HG02678 (cell line): Measurements from ENCODE around the gene CBFB.
A peak's percentile ranks its signal among the peaks of the same experiment; 100 is the strongest.

Experiments
- ATAC-seq: cut with Tn5 transposase; IDR thresholded peaks from one replicate; pipeline ENCODE4 v1.9.1; 2021; ENCODE audit warnings: mild to moderate bottlenecking, moderate library complexity; ENCODE audit not compliant: unreplicated experiment

The CBFB gene

DNA sequence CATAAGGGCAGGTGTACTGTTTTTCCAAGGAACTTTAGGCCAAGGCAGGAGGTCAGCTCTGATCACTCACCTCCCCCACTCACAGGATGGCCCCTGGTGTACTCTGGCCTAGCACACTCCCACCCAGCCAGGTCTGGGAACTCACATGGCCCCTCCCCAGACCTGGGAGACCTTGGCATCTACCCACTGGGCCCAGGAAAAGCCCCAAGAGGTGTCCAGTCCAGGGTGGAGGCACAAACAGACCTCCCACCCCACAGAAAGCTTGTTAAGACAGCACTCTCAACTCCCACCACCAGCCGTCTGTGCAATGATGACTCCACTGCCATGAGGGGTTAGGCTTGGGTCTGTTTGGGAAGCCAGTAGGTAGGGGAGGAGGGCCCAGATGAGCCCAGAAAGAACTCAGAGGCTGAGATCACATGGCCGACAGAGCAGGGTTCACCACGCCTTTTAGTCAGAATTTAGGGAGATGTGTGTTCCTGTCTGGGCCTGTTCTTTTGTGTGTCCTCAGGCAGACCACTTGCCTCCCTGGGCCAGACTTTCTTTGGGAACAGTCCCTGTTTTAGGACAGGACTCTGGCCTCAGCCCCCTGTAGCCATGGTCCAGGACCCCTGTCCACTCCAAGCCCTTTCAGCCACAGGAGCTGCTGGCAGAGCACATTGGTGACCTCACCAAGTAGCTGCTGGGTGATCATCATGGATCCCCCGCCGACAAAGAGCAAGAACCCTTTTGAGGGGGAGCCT, 12.1 kb upstream of the CBFB start:
- no peak for ATAC-seq

DNA sequence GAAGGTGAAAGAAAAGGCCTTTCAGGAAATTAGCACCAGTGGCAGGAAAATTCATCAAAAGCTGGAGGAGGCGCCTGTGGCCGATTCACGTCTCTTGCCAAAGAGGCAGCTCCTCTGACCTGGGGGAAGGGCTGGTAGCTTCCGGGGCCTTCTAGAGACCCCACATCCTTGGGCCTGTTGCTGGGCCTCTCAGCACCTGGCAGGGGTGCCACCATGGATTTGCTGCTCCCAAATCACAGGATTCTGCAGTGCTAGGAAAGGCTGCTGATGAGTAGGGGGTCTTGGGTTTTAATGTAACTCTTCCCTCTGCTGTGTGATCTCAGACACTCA, 11.6 kb upstream of the CBFB start:
- ATAC-seq = no peak

DNA sequence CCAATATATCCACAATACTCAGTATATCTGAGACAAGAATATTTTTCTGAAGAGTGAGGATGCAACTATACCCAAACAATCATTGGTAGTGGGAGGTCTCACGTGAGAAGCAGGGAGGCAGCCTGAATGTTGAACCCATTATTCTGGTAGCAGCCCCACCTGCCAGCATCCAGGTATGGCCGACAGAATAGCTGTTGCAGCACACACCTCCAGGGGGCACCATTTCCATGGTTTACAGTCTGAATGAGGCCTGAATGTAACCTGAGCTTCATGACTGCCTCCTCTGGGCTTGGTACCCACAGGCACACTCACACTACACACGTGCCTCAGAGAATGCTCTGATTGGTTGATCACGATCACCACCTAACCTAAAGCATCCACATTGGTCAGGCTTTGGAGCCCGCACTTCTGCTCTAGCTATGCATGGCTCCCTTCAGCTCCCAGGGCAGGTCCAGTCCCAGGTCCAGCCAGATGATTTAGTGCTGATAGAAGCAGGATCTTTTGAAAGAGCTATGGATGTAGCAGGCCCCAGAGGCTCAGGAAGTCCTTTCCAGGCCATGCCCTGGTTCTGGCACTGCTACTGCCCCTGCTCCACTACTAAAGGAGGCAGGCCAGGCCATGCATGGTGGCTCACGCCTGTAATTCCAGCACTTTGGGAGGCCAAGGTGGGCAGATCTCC, 11.0 kb upstream of the CBFB start:
- ATAC-seq = peak; percentile 85

DNA sequence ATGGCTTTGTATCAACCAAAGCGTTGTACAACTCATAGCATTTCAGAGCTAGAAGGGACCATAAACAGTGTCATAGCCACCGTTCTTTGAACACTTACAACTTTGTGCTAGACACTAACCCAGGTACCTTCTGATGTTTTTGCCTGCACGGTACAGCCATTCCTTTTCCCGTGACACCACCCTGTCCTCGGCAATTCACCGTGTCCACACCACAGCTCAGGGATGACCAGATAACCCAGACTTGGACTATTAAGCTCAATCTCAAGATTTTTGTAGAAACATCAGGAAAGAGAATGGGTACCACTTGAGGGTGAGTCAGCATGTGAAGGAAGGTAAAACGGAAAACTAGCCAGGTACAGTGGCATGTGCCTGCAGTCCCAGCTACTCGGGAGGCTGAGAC, 9.8 kb upstream of the CBFB start:
- no peak for ATAC-seq

DNA sequence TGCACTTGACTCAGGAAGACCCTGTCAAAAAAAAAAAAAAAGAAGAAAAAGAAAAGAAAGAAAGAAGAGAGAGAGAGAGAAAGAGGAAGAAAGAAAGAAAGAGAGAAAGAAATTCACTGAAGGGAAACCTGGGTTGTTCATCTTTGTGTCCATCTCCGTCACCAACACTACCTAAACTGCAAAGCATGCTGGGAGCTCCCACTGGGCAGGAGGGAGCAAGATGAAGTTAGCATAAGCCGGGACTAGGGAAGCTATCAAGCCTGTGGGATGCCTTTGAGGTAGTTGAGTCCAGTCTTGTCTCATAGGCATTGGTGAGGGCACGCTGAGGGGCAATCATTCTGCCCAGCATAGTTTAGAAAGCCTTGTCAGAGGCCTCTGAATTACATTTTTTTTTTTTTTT, 7.6 kb upstream of the CBFB start:
- no peak for ATAC-seq

DNA sequence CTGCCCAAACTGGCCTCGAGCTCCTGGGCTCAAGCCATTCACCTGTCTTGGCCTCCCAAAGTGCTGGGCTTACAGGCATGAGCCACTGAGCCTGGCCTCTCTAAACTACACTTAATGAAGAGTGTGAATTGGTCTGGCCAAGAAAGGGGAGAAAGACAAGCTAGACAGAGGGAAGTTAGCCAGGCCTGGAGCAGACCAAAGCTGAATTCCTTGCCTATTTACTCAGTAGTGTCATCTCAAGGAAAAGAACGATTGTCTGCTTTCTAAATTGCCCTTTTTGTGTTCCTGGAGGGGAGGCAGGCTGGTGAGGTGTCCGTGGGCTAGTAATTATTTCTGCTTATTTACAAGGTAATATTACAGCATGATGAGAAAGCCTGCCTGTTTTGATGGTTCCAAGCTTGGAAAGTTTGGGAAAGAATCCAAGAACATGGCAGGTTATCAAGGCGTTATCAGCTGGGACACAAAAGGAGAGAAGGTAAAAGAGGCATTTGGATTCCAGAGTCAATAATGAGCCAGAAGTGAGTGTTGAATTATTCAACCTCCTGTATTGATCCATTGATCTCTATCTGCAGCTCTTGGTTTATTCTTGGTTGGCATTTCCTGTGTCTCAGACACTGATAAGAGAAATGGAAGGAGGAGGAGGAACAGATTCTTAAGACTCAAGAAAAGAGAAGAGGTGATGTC, 6.3 kb upstream of the CBFB start:
- ATAC-seq = no peak

DNA sequence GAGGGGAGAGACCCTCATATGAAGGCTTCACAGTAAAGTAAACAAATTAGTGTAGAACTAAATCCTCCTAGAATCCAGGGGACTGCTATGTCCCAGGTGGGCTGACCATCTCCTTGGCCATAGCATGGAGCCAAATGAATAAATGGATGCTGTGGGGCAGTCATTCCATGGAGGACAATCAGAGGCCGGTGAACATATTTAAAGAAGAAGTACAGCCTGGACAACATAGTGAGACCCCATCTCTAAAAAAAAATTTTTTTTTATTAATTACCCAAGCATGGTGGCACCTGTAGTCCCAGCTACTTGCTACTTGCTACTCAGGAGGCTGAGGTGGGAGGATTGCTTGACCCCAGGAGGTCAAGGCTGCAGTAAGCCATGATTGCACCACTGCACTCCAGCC, 5.3 kb upstream of the CBFB start:
- ATAC-seq = no peak

DNA sequence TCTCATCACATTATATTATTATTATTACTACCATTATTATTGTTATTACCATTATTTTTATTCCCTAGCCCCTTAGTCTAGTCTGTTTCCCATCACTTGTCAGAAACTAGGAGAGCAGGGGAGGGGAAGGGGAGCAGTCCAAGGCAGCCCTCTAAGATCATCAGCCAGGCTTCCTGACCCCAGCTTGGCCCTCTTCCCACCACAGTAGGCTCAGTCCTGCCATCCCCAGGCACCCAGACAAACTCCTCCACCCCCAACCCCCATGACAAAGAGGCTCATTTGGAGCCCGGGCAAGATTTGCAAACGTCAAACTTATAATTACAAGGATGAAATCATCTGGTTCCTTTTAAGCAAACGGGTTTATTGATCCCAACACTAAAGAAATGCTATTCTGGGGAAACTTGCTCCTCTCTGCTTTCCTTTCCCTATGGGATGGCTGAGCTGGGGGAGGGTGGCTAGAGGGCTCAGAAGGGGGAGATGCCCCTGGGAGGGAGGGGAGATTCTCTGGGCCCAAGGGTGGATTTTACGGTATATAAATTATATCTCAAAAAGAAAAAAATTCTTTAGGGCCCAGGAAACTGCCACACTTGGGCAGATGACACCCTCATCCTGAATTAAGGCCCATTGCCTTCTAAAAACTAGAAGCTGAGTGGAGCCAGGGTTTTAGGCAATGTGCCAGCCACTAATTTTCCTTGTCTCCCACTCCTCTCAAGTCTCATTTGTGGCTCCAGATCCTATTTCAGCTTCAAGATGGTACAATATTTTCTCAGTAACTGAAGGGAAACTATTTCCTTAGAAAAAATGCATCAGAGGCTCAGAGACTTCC, 4.4 kb upstream of the CBFB start:
- no peak for ATAC-seq

DNA sequence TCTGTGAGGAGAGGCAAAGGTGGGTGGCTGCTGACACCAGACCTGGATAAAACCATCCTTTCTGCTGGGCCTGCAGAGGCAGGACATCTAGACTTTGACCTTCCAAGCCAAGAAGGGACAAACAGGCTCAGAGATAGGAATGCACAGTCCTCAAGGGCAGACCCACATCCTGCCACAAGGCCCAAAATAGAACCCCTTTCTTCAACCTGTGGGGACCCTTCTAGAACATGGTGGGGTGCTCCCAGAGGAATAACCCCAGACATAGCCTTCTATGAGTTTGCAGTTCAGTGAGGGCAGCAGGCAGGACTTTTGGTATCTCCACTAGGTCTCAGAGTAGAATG, 3.8 kb upstream of the CBFB start:
- no peak for ATAC-seq

DNA sequence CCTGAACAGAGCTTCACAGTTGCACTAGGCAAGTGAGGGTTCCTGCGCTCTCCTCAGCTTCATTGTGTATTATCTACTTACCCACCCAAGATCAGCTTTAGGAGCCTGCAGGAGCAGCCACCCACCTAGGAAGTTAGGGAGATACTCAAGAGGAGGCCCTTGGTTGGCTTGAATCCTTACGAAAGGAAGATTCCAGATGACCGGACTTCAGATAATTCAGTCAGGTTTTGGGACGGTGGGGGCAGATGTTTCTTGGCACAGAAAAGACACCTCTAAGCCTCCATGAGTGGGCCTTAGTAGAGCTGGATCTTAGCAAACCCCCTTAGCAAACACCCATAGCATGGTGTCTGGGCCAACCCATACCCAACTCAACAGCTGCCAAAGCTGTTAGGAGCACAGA, 2.4 kb upstream of the CBFB start:
- ATAC-seq = no peak

DNA sequence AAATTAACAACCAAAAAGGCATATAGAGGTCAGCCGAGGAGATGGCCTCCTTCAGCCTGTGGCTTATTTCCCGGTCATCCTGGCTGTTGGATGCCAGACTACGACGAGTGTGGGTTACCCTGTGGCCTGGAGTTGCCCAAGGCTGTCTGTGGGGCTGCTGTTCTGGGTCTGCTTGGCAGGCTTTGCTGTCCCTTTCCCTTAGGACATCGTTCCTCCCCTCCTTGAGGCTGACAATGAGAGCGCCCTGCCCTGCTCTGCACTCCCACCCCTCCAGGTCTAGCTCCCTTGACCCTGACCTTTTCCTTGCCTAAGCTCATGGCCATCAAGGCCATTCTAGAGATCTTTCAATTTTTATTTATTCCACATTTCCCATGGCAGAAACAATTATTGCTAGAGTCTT, 1.9 kb upstream of the CBFB start:
- no peak for ATAC-seq

DNA sequence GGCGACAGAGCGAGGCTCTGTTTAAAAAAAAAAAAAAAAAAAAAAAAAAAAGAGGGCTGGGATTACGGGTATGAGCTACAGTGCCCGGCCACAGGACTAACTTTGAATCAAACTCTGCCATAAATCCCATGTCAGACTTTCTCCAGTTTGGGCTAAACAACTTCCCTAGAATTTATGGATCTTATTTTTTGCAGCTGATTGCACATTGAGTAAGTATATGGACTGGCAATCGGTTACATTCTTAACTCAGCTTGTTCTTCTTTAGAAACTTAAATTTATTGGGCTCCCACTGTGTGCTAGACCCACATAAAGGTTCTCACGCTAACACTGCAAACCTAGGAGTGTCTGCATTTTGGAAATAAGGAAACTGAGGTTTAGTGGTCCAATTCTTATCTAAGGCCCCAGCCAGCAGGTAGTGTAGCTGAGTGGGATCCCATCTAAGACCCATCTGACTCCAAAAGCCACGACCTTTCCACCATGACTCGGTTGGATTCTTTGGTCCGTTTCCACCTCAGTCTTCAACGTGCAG, 718 bp upstream of the CBFB start:
- ATAC-seq = no peak

DNA sequence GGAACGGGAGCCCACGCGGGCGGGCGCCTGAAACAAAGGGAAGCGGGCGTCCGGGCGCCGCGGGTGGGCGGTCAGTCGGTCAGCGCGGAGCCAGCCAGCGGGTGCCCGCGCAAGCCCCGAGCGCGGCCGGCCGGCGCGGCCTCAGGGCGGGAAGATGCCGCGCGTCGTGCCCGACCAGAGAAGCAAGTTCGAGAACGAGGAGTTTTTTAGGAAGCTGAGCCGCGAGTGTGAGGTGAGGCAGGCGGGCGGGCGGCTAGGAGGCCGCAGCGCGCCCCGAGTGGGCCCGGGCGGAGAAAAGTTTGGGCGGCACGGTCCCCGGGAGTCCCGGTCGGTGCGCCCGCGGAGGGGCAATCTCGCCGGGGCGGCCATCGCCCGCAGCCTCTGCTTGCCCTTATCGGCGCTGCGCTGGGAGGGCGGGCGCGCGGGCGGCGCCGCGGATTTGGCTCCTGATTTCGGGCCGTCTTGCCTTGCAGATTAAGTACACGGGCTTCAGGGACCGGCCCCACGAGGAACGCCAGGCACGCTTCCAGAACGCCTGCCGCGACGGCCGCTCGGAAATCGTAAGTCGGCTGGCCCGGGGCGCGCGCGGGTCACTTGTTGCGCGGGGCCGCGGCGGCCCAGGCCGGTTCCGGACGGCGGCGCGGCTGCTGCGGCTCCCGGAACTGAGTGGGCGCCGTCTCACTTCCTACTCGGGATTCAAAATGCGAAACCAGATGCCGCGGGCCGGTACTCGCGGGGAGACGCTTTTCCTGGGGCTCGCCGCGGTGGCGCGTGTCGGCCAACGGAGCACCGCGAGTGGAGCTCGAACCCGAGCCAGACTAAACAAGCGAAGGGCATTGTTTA, 526 bp downstream of the CBFB start:
- peak; percentile 45 for ATAC-seq

DNA sequence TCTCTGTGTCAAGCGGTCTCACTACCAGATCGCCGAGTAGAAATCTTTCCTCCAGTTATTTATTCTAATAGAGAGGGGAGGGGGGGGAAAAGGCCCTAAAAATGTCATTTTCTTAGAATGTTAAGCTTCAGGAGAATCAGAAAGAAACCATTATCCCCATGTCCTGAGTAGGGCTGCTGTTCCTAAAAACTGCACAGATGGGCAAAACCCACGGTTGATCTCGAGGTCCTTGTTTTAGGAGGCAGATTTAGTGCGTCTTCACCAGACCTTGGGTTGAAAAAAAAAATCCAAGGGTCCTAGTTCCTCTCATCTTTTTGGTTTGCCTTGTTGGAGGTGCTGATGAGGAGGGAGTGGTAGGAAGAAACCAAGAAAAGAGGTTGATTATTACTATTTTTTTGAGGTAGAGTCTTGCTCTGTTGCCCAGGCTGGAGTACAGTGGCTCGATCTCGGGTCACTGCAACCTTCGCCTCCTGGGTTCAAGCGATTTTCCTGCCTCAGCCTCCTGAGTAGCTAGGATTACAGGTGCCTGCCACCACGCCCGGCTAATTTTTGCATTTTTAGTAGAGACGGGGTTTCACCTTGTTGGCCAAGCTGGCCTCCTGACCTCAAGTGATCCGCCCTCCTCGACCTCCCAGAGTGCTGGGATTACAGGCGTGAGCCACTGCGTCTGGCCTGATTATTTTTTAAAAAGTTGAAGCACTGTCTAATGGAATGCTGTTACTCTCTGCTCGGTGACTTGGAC, 1.4 kb downstream of the CBFB start:
- ATAC-seq = no peak

DNA sequence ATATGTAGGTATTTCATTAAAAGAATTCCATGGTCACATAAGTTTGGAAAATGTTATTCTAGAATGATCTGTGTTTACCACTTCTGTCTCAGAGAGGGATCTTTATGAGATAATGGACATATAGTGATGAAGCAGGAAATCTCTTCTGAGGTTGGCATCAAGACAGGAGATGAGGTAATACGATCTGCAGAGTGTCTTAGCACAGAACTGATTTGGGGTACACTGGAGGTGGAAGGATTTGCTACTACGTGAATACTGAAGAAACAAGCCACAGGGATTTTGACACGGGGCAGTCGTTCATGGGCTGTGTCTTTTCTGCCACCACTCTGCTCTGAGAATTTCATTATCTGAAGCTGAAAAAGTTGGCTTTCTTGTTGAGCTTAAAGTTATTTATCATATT, 5.5 kb downstream of the CBFB start:
- ATAC-seq = no peak

DNA sequence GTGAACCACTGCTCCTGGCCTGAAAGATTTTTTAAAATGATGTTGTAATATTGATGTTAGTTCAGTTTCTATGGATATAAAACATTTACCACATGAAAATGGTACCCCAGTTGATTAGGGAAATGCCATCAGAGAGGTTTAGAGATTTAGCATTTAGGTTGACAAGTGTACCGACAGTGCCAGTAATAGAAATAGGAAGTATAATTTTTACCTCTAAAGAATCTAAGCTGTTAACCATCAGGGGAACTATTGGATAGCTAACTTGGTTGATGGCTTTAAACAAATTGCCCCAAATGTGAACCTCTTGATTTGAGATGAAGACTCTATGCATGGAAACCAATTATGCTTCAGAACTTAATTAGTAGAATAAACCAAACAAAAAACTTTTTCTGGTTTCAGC, 6.4 kb downstream of the CBFB start:
- no peak for ATAC-seq

DNA sequence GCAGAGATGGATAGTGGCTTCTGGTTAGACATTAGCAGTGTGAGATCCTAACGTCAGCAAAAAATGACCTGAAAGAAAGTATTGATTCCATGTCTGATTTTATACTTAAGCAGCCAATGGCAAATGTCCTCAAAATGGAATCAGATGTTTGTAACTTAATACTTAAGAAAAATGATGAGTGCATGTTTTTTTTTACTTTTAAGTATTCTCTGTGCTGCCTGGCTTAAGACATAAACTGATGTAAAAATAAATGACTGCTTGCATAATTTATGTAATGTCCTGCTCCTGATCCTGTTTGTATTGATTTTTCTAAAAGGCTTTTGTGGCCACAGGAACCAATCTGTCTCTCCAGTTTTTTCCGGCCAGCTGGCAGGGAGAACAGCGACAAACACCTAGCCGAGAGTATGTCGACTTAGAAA, 7.4 kb downstream of the CBFB start:
- ATAC-seq = no peak

DNA sequence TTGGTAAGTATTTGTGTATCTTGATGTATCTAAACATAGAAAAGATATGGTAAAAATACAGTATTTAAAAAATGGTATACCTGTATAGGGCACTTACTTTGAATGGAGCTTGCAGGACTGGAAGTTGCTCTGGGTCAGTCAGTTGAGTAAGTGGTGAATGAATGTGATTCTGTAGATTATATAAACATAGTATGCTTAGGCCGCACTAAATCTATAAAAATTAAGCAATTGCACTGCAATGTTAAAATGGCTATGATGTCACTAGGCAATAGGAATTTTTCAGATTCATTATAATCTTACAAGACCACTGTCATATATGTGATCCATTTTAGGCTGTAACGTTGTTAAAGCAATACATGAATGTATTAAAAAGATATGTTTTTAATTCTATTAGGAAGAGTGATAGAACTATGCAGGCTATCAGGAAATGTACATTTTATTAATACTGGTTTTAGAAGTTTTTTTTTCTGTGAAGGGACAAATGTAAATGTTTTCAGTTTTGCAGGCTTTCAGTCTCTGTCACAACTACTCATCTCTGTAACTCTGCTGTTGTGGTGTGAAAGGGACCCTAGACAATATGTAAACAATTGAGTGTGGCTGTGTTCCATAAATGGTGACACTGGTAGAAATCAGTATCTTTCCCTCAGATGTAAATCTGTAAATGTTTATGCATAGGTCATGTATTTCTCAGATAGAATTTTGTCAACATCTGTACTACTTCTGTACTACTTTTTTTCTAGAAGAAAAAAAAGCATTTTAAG, 10.5 kb downstream of the CBFB start:
- no peak for ATAC-seq

DNA sequence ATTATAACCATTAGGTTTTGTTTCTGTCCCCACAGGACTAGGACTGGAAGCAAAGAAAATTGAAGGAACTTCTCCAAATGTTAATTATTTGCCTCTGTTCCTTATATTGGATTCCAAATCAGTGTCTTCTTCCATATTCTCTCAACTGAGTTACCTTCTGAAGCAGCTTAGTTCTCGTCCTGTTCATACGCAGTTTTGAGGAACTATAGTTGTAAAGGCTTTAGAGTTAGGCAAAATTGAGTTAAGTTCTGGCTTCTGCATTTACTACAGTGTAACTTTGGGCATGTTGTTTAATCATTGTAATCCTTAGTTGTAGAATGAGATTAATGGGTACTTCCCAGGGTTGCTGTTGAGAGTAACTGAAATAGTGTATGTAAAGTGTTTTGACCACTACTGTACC, 11.2 kb downstream of the CBFB start:
- ATAC-seq = no peak
